SK-MEL-5 (cell line): ENCODE results near the gene TNFAIP8L3. TPM values are rescaled to one million over a fixed set of nuclear protein-coding genes. Genes with fewer than 3 reads are reported as not detected.
A peak's percentile ranks its signal among the peaks of the same experiment; 100 is the strongest.
"Not testable (repeated sequence)": the region's sequence is repeated elsewhere in the genome, so short reads cannot be mapped to it uniquely, and the experiment has no call there.

Source experiments
- DNase-seq: peaks from one replicate; pipeline ENCODE4 v3.0.0-alpha.2; 2016; ENCODE audit warnings: low read depth, low spot score
- in situ Hi-C: cut with HindIII; loops from 2 replicates; pipeline ENCODE4 v1.10.0; 2016; ENCODE audit warnings: low sequenced_read_pairs, high pct_unique_total_duplicates, low pct_unique_long_range_greater_than_20kb
- polyA plus RNA-seq, 2 experiments: library from polyadenylated mRNA; depleted of rRNA; stranded (reverse); fragments of >200 nt; gene quantifications; 2 replicates each; pipeline ENCODE4 v1.2.3, GENCODE V29; 2015
- total RNA-seq: library from RNA; depleted of rRNA; stranded (reverse); fragments of >200 nt; shearing (Covaris generic); gene quantifications from 2 replicates; pipeline ENCODE4 v1.2.3, GENCODE V29; 2014; rRNA removed

The TNFAIP8L3 gene
- total RNA-seq, result not detected in 2 replicates
- polyA plus RNA-seq (2015; cell fraction: cytosol; rRNA removed), result not detected in 2 replicates
- not detected in 2 replicates for polyA plus RNA-seq (2015; cell fraction: nucleus; rRNA removed)

DNA sequence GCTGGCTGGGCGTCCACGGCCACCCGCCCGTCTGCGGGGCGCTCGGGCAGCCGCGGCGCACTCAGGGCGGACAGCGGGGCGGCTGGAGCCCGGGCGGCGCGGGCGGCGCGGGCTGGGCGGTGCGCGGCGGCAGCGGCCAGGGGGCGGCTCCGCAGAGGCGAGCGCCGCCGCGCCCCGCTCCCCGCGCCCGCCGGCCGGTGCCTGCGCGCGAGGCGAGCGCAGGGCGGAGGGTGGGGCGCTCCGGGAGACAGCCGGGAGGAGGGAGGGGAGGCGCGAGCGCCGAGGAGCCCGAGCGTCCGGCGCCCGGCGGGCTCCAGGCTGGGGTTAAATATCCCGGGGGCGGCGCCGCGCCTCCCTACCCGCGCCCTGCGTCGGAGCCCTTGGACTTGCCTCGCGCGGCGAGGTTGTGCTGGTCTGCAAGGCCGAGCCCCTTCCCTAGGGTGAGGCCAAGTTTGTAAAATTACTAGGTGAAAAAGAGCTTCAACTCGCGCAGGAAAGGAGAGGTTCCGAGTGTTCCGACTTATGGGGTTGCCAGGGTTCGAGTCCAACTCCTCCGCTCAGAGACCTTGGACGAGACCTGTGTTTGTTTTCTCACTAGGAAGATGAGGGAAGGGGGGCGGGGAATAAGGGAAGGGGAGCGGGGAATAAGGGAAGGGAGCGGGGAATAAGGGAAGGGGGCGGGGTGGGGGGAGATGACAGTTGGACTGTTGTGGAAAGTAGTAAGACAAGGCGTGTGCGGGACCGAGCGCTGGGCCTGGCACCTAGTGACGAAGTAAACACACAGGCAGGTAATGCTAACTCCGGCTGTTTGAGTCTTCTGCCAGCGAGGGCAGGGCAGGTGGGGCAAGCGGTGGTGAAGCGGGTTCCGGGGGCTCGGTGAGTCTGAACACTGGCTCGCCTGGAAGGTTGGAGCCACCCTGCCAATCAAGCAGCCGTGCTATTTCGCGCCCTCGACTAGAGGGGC is at the start of gene TNFAIP8L3:
Gene TNFAIP8L3, minus strand, starts transcription at position 301 of the 964 bp plus-strand sequence. CDS start 311 bp downstream, outside the sequence.
- in situ Hi-C loops, result no loop called here
- no peak for DNase-seq

DNA sequence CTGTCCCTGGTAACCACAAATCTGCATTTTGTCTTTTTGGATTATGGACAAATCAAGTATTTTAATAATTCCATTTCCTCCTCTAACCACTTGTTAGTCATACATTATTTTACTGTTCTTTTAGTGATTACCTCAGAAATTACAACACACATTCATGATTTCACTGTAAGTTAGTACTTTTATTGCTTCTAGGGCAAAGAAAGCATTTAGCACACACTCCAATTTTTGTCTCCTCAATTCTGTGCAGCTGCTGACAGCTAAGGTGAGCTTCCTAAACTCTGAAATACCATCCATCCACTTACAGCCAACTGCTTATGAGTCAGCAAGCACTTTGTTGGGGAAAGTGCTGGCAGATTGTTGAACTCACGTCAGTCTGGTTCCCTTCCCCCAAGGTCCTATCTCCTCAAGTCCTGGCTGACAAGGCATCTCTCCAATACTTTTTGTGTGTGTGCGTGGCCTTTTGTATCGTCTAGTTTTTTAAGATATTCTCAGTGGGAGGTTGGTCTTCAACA is 49.4 kb upstream of the TNFAIP8L3 start:
- DNase-seq, result no peak
- in situ Hi-C loops, result no loop called here

- in situ Hi-C loops, DNase-seq: not testable (repeated sequence)
These were observed 45.6 kb upstream of the TNFAIP8L3 start for GRCh38 chr15:51140347-51140746.

DNA sequence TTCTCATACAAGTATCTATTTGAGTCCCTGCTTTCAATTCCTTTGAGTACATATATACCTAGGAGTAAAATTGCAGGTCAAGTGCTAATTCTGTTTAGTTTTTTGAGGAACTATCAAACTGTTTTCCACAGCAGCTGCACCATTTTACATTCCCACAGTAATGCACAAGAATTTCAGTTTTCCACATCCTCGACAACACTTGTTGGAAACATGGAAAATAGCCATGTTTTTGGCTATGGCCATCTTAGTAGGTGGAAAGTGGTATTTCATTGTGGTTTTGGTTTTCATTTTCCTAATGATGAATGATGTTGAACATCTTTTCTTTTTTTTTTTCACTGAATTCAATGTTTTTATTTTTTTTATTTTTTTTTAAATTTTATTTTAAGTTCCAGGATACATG is 44.4 kb upstream of the TNFAIP8L3 start:
- in situ Hi-C loops, result no loop called here
- DNase-seq, result no peak

DNA sequence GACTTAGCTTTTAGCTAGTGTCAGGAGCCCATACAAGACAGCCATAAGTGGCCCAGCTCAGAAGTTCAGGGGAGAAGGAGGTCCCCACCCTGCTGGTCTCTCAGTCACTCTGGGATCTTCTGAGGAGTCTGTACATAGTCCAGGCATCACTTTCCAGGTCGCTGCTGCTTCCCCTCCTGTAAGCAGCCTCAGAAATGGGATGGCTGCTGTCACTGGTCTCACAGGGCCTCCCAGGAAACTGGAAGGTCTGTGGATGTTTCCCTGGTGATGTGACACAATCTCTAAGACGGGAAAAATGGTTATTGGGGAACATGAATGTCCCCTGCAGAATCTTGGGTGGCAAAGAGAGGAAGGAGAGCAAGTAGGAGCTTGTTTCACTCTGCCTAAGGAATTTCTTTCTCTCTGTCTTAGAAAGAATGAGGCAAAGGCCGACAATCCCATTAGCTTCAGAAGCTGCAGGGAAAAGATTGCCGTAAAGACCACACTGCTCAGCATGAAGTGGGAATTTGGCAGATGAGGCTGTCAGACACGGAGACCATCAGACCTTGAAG is 43.2 kb upstream of the TNFAIP8L3 start:
- in situ Hi-C loops, result no loop called here
- DNase-seq, result no peak

GRCh38 chr15:51137024-51137423 is 42.3 kb upstream of the TNFAIP8L3 start:
- DNase-seq, result no peak
- in situ Hi-C loops, result no loop called here

DNA sequence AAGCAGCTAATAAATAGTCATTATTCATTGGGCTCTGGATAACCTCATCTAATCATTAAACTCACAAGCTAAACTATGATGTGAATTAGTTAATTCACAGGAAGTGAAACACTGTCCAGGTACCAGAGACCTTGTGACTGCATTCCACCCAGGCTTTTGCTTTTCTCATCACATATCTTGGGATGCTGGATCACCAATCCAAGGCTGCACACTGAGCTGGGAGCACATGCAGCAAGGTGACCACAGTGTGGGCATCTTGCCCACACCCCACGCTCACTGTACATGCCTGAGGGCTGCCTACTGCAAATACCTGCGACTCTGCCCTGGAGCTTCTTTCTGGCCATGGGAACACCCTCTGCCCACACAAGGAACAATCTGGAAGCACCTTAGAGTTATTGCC is 40.6 kb upstream of the TNFAIP8L3 start:
- no peak for DNase-seq
- in situ Hi-C loops, result no loop called here

DNA sequence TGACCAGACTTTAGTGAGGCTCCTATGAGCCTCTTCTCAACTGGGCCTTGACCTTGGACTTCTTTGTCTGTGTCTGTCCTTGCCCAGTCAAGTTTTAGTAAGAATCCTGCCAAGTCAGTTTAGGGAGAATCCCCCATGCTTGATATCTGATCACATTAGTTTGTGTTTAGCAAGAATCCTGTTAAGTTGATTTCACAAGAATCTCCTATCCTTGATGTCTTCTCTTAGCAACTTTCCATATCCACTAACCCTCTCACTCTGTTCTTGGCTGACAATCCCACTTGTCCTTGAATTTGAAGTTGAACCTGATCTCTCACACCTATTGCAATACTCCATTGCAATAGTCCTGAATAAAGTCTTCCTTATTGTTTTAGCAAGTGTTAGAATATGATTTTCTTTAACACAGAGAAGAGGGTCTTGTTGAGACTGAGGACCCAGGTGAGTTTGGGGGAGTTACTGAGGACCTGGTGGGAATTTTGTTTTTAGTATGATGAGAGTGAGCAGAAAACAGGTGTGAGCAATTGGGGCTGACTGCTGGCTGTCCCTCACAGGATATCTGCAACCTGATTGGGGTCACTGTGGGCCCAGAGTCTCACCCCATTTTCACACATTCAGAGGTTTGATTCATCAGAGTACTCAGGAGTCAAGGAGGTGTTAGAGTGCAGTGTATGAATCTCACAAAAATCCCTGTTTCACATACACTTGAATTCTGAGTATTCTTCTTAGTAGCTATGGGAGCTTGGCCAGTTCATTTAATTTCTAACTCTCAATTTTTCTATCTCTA is 39.9 kb upstream of the TNFAIP8L3 start:
- no peak for DNase-seq
- in situ Hi-C loops, result no loop called here

GRCh38 chr15:51133140-51133765 is 38.5 kb upstream of the TNFAIP8L3 start:
- in situ Hi-C loops, result no loop called here
- no peak for DNase-seq

DNA sequence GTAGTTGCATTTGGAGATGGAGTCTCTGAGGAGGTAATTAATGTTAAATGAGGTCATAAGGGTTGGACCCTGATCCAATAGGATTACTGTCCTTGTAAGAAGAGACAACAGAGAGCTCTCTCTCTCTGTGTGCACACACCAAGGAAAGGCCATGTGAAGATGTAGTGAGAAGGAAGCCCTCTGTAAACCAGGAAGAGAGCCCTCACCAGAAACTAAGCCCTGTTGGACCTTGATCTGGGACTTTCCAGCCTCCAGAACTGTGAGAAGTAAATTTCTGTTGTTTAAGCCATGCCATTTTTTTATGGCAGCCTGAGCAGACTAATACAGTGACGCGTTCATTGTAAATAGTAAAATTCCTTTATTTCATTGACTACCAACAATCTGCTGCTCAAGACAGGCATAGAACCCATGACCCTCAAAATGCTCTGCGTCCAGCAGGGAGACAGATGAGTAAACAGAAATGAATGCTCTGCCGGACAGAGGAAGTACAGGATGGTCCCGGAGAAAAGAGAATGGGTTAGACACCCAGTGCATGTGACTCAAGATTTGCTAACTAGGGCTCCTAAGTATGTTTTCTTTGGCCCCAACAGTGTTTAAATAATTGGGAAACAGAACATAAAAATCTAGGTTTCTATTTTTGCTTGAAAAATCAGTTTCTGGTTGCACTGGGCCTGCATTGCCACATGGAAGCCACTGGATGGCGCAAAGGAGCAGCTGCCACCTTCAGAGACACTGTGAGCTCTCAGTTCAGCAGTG is 37.9 kb upstream of the TNFAIP8L3 start:
- DNase-seq, result peak; percentile 56
- in situ Hi-C loops, result no loop called here

- DNase-seq, result no peak
- in situ Hi-C loops, result no loop called here
These were observed 37.0 kb upstream of the TNFAIP8L3 start for GRCh38 chr15:51131596-51132290.

GRCh38 chr15:51130344-51130743 is 35.6 kb upstream of the TNFAIP8L3 start:
- no peak for DNase-seq
- in situ Hi-C loops, result no loop called here

DNA sequence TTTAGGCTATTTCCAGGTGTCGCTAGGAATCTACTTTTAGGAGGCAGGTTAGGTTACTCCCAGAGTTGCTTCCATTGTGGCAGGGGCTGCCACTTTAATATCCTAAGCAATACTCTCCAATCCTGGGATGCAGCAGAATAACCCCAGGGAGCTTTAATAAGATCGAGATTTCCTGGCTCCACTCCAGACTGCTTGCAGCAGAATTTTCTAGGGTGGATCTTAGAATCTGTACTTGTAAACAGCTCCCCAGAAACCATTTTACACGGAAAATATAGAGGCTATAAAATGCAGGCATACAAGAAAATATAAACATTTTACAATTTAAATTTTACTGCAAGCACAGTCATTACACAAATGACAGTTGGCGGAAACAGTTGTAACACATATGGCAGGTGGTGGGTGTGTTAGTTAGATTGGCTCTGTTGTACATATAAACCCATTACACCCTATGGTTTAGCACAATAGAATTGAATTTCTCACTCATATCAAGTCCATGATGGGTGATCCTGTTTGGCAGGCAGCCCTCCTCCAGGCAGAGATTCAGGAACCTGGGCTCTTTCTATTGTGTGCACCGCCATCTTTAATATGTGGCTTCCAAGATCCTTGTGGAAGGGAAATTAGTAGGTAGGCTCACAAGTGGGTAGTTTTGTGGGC is 35.0 kb upstream of the TNFAIP8L3 start:
- in situ Hi-C loops, result no loop called here
- no peak for DNase-seq

DNA sequence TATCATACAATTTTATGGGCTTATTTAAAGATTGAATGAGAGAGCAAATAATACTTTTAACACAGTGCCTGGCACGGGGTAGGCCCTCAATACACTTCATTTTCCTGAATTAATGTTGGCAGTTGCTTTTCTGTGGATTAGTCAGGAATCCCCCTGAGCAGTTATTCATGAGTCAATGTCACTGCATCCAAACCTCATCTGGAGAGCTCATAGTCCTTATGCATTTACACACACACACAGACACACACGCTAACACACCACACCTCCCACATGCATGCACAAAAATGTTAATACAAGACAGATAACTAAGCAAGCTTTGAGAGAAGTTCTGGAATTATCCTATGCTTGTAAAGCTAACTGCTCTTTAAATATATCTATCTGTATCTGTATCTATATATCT is 34.0 kb upstream of the TNFAIP8L3 start:
- in situ Hi-C loops, result no loop called here
- DNase-seq, result no peak

GRCh38 chr15:51126842-51127241 is 32.1 kb upstream of the TNFAIP8L3 start:
- no peak for DNase-seq
- in situ Hi-C loops, result no loop called here

GRCh38 chr15:51123002-51123401 is 28.3 kb upstream of the TNFAIP8L3 start:
- in situ Hi-C loops, DNase-seq: not testable (repeated sequence)
